Stimulated activated CD4-positive, alpha-beta T cell treated with anti-CD3 and anti-CD28 coated beads, Interleukin-1b, Interleukin-23, amount 100 ng/mL, for 1 hour (primary cell): ENCODE results near the gene DSTN.

Experiments used
- DNase-seq, 2 donors: peaks; one replicate each; pipeline ENCODE4 v3.0.0-alpha.2; 2020; ENCODE audit warnings: low read depth in 2 of 2

DSTN gene

GRCh38 chr20:17612287-17612991 lies 42.6 kb downstream of the DSTN start:
- no peak for DNase-seq

GRCh38 chr20:17612992-17613327 lies 43.1 kb downstream of the DSTN start:
- DNase-seq: no peak

GRCh38 chr20:17613328-17614175 lies 43.7 kb downstream of the DSTN start:
- no peak for DNase-seq

- DNase-seq: no peak
Measured at GRCh38 chr20:17614176-17614811, 44.4 kb downstream of the DSTN start.

GRCh38 chr20:17614812-17615644 lies 45.2 kb downstream of the DSTN start:
- no peak for DNase-seq

- DNase-seq: no peak
Measured at GRCh38 chr20:17615645-17616479, 46.0 kb downstream of the DSTN start.

- DNase-seq: no peak
Measured at GRCh38 chr20:17616480-17617211, 46.8 kb downstream of the DSTN start.

GRCh38 chr20:17617212-17617867 lies 47.5 kb downstream of the DSTN start:
- DNase-seq: no peak

- DNase-seq: no peak
Measured at GRCh38 chr20:17617868-17618672, 48.2 kb downstream of the DSTN start.

GRCh38 chr20:17618673-17619013 lies 48.8 kb downstream of the DSTN start:
- no peak for DNase-seq

- DNase-seq: no peak
Measured at GRCh38 chr20:17619351-17620093, 49.6 kb downstream of the DSTN start.

- no peak for DNase-seq
Measured at GRCh38 chr20:17620371-17621228, 50.7 kb downstream of the DSTN start.

GRCh38 chr20:17621229-17621968 lies 51.5 kb downstream of the DSTN start:
- DNase-seq: no peak

GRCh38 chr20:17622086-17622850 lies 52.4 kb downstream of the DSTN start:
- no peak for DNase-seq

GRCh38 chr20:17622851-17623508 lies 53.1 kb downstream of the DSTN start:
- DNase-seq: no peak
